Measurements from ENCODE around the gene ANKRD55. TPM values are rescaled to one million over a fixed set of nuclear protein-coding genes. Genes with fewer than 3 reads are reported as not detected.
A peak's percentile ranks its signal among the peaks of the same experiment; 100 is the strongest.

The ANKRD55 gene
- total RNA-seq (2021) = not detected in 2 replicates
- Bru-seq, nascent RNA = percentile 8 among the genes with signal in this experiment
- percentile 9 among the genes with signal in this experiment for BruChase-seq, experiment 1, labeled RNA remaining after a 2-hour chase
- percentile 3 among the genes with signal in this experiment for BruChase-seq, experiment 2, labeled RNA remaining after a 6-hour chase
- long read RNA-seq = 0 reads

DNA sequence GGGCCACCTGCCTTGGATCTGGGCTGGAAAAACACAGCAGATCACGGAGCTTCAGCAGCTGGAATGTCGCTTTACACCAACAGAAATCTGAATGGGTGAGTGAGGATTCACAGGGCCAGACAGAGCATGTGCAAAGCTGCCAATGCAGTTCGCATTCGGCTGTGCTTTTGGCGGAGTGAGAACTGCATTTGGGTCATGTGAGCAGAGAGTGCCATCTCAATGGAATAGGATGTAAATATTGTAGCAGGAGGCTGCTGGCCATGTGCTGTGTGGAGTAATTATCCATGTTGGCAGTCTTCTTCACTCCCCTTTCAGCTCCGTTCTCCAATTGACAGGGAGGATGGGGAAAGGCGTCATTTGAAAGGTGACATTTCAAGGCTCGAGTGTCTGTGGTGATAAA, at the start of gene ANKRD55:
TSS of gene ANKRD55 (minus strand) at position 101 of the 400 bp plus-strand sequence. CDS start 417 bp downstream, outside the sequence.
- no peak within 1 kb of the TSS for H3K4me3 ChIP-seq
- CTCF ChIA-PET = no interaction called here
- no peak for TF ChIP-seq CTCF (conservative IDR thresholded peaks at IDR 0.05)
- no peak for TF ChIP-seq EZH2 (IDR thresholded peaks at IDR 0.05; ENCODE audit: low read depth)
- intact Hi-C loops (cut with micrococcal nuclease; ENCODE audit: unreplicated experiment) = no loop called here
- H3K79me2 ChIP-seq (ENCODE audit: low read depth) = no peaks in the 10 kb centered on the region
- POLR2A ChIA-PET (ENCODE audit: unreplicated experiment) = no interaction called here
- DNase-seq = no peak
- no peaks in the 10 kb centered on the region for H3F3A ChIP-seq (ENCODE audit: insufficient read depth, low read depth)
- H3K27ac ChIP-seq = no peak within 1 kb of the TSS
- no peaks in the 10 kb centered on the region for H4K20me1 ChIP-seq (ENCODE audit: insufficient read depth)
- no peaks in the 10 kb centered on the region for H3K4me1 ChIP-seq (replicated peaks; ENCODE audit: insufficient read depth)
- no TSS peak for BruUV-seq (replicated peaks)
- no peak within 1 kb of the TSS for H3K4me2 ChIP-seq
- H3K9me2 ChIP-seq (ENCODE audit: insufficient read depth) = no peaks in the 10 kb centered on the region
- H3K36me3 ChIP-seq (ENCODE audit: low read depth) = no peaks in the 10 kb centered on the region
- H3K9me3 ChIP-seq (ENCODE audit: insufficient read depth, low read depth) = no peaks in the 10 kb centered on the region
- no peaks in the 10 kb centered on the region for H3K27me3 ChIP-seq (ENCODE audit: insufficient read depth, low read depth)
- H2AFZ ChIP-seq = no peak within 1 kb of the TSS

- ChIA-PET CTCF (interaction anchor here (0.6 kb wide), 1 partner anchor 474 kb away, joined by 13 read pairs; no protein-coding TSS in a partner anchor), POLR2A (ENCODE audit: unreplicated experiment) (no interaction called here)
- DNase-seq = no peak
- no peaks in the 10 kb centered on the region for H4K20me1 ChIP-seq (ENCODE audit: insufficient read depth)
- no peak overlapping the region for H3K4me2 ChIP-seq
- peak overlapping the region; percentile 16; the same call in 1 of the 2 replicates for H3K27ac ChIP-seq
- H3K4me1 ChIP-seq (replicated peaks; ENCODE audit: insufficient read depth) = peaks cover 38% of the 10 kb centered on the region
- intact Hi-C loops (cut with micrococcal nuclease; ENCODE audit: unreplicated experiment) = loop anchor here (5.0 kb wide), 1 partner anchor 140 kb away; no protein-coding TSS in a partner anchor
- no peaks in the 10 kb centered on the region for H3F3A ChIP-seq (ENCODE audit: insufficient read depth, low read depth)
- no peaks in the 10 kb centered on the region for H3K79me2 ChIP-seq (ENCODE audit: low read depth)
- TF ChIP-seq CTCF (conservative IDR thresholded peaks at IDR 0.05) = no peak
- TF ChIP-seq EZH2 (IDR thresholded peaks at IDR 0.05; ENCODE audit: low read depth) = no peak
- H3K4me3 ChIP-seq = no peak overlapping the region
- no peak overlapping the region for H2AFZ ChIP-seq
- no TSS peak for BruUV-seq (replicated peaks)
- H3K36me3 ChIP-seq (ENCODE audit: low read depth) = no peaks in the 10 kb centered on the region
- H3K9me2 ChIP-seq (ENCODE audit: insufficient read depth) = no peaks in the 10 kb centered on the region
- H3K9me3 ChIP-seq (ENCODE audit: insufficient read depth, low read depth) = no peaks in the 10 kb centered on the region; the same call in 1 of the 2 replicates
- no peaks in the 10 kb centered on the region for H3K27me3 ChIP-seq (ENCODE audit: insufficient read depth, low read depth)
Measured at GRCh38 chr5:56282216-56282615, 49.1 kb upstream of the ANKRD55 start.

DNA sequence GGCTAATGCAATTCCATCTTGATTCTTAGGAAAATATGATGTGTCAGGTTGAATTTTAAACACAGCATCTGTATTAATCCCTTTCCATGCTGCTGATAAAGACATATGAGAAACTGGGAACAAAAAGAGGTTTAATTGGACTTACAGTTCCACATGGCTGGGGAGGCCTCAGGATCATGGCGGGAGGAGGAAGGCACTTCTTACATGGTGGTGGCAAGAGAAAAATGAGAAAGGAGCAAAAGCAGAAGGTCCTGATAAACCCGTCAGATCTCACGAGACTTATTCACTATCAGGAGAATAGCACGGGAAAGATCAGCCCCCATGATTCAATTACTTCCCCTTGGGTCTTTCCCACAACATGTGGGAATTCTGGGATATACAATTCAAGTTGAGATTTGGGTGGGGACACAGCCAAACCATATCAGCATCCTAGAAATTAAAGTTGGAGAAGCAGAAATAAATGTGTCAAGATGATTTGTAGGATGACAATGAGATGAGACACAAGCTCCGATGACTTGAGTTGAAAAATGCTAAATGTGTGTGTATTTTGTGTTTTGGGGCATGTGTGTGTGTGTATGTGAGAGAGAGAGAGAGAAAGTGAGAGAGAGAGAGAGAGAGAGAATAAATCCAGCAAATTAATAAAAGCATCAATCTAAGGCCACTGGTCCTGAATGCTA, 48.5 kb upstream of the ANKRD55 start:
- ChIA-PET CTCF (no interaction called here), POLR2A (ENCODE audit: unreplicated experiment) (no interaction called here)
- no peaks in the 10 kb centered on the region for H4K20me1 ChIP-seq (ENCODE audit: insufficient read depth)
- no peak for TF ChIP-seq CTCF (conservative IDR thresholded peaks at IDR 0.05)
- no peak for TF ChIP-seq EZH2 (IDR thresholded peaks at IDR 0.05; ENCODE audit: low read depth)
- H3K9me3 ChIP-seq (ENCODE audit: insufficient read depth, low read depth) = no peaks in the 10 kb centered on the region; the same call in 1 of the 2 replicates
- H3K27ac ChIP-seq = no peak overlapping the region
- H3K9me2 ChIP-seq (ENCODE audit: insufficient read depth) = no peaks in the 10 kb centered on the region
- H3K4me1 ChIP-seq (replicated peaks; ENCODE audit: insufficient read depth) = peaks cover 38% of the 10 kb centered on the region
- no peak overlapping the region for H3K4me2 ChIP-seq
- no TSS peak for BruUV-seq (replicated peaks)
- no peaks in the 10 kb centered on the region for H3K36me3 ChIP-seq (ENCODE audit: low read depth)
- no peak overlapping the region for H2AFZ ChIP-seq
- H3K79me2 ChIP-seq (ENCODE audit: low read depth) = no peaks in the 10 kb centered on the region
- intact Hi-C loops (cut with micrococcal nuclease; ENCODE audit: unreplicated experiment) = loop anchor here (5.0 kb wide), 1 partner anchor 141 kb away; no protein-coding TSS in a partner anchor
- H3K27me3 ChIP-seq (ENCODE audit: insufficient read depth, low read depth) = no peaks in the 10 kb centered on the region
- no peak overlapping the region for H3K4me3 ChIP-seq
- H3F3A ChIP-seq (ENCODE audit: insufficient read depth, low read depth) = no peaks in the 10 kb centered on the region
- no peak for DNase-seq

Data from PC-9 (cell line).